ENCODE data around the gene ACSL6.

The ACSL6 gene

DNA sequence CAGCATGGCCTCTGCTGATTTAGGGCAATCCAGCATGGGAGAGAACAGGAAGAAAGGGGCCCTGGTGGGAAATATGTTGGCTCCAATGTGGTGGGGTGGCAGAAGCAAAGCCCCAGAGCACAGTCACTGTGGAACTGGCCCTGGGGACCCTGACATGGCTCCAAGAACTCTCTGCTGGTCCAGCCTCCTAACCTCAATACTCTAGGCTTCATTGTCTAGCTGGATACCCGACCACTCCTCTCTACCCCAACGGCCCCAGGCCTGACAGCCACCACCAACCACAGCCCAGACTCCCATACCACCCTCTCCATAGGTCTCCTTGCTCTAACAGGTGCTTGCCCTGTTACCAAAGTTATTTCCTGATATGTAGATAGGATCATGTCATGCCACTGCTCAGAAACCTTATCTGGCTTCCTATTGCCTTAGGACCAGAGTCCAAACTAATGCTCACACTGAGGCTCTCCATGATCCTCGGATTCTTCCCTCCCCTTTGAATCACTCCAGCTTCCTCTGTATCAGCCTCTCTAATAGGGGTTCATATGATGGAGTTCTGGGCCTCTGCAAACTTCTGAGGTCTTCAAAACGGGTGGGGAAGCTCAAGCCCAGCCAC is 12.9 kb downstream of the ACSL6 start:
- DNase-seq, result no peak

DNA sequence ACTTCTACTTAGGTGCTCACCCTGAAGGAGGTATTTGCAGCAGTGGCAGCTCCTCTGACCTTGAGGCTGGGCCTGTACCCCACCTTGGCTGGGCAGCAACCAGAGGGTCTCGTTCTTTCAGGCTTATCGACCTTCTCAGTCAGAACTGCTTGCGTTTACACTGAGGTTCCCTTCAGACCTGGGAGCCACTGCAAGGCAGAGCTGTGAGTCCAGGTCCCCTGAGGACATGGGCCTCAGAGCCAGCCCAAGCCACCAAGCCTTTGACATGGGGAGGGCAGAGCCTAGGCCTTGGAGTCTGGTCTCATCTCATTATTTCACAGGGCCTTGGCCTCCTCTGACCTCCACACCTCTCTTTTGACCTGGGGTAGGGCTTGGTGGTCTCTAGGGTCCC is 13.7 kb downstream of the ACSL6 start:
- DNase-seq, result no peak

DNA sequence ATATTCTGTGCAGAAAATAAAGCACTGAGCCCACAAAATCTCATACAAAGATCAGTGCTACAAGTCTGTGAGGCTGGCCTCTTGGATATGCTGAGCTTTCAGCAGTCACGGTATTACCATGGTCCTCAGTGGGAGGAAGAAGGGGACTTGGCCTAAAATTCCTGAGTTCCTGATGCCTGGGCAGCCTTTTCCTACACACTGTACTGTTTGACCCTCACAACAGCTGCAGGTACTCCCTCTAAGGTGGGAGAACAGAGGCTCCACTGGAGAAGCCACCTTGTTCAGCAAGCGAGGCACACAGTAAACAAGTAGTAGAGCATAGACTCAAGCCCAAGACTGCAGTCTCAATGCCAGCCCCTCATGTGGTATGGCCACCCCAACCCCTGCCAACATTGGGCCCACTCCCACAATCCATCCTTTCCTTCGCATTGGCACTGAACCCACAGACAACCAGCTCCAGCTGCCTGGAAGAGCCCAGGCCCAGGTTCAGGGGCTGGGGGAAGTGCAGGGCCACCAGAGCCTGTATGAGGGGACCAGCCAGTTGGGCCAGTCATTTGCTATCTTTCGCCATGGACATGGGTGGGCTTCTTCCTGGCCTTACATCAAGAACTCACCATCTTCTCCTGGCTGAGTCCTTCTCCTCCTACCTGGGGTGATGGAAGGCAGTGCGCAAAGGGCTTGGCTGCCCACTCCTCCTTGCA is 14.3 kb downstream of the ACSL6 start:
- DNase-seq, result no peak

DNA sequence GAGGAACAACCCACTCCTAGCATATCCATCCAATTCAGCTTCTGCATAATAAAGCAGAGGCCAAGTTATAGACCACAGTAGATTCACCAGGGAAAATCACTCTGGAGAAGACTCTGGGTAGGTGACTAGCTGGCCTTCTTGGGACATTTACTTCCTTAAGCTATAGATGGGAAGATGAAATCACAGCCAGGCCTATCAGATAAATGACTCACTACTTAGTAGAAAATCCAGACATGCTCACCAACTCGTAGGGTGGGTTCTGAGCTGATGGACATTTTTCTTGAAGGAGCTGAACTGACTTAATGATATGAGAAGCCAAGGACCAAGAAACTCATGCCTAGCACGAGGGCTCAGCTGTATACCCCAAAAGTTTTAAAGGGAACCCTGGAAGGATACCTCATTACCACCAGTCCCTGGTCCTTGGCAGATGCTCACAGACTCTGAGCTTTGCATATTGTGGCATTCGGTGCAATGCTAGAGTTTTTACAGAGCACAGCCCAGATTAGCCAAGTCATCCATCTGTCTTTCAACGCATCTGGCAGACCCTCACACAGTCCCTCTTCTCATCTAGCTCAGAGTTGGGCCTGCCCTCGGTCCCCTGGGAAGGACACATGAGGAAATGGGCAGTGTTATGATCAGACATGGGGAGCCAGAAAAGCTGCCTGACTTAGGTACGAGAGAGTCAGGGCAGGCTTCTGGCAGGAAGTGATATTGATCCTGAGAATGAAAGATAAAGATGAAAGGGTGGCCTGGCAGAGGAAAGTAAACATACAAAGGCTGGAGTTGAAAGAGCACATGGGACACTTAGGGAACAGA is 15.0 kb downstream of the ACSL6 start:
- DNase-seq, result no peak

DNA sequence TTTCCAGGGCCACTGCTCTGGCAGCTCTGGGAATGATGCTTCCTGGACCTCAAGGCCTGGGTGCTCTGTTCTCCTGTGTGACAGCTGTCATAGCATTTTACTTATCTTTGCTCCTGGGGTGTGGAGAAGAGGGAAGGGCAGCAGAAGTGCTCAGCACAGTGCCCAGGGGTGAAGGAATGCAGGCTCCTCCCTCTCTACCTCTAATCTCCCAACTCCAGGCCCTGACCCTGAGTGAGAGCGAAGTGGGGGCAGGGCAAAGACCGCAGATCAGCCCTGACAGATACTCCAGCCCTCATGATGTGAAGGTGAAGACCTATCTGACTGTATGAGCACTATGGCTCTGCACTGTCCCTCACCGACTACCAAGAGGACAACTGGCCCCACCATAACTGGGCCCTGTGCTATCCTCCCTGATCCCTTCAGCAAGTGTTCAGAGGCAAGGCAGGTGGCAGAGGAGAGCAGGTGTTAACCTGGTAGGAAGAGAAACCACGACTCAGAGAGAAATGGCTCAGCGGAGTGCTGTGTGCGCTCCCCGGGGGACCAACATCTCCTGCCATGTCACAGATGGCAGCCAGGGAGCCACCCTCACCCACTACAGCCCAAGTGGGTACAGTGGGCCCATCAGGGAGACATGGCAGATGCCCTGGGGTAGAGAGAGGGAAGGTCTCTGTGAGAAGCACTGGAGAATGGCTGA is 16.8 kb downstream of the ACSL6 start:
- no peak for DNase-seq

DNA sequence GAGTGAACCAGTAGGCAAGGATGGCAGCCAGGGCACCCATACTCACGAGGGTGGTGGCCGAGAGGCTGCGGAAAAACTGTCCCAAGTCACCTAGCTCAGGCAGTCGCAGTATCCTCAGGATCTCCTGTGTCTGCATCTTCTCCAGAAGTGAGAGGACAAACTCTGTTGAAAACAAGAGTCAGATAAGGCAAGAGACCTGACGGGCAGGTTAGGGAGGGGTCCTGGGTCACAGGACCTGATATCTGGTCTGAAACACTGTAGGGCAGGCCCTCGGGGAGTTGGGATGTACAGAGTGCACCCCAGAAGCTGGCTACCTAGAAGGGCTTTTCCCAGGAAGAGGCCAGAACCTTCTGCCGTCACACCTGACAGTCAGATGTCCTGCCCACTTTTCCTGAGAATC is 17.4 kb downstream of the ACSL6 start:
- no peak for DNase-seq

DNA sequence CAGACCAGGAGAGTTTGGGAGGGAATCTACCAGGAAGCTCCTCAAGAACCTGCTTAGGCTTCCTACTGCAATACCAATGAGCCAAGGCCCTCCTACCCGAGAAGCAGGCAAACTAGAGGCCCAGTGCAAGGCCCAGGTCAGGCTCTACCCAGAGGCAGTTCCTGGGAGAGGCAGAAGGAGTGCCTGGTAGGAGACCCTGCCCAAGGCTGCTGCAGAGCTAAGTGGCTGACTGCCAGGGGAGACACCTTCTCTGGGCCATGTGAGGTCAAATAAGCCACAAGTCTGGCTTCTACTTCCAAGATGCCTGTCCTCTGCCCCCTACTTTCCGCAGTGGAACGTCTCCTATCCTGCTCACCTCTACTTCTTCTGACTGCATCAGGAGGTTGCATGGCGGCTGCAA is 17.8 kb downstream of the ACSL6 start:
- no peak for DNase-seq

DNA sequence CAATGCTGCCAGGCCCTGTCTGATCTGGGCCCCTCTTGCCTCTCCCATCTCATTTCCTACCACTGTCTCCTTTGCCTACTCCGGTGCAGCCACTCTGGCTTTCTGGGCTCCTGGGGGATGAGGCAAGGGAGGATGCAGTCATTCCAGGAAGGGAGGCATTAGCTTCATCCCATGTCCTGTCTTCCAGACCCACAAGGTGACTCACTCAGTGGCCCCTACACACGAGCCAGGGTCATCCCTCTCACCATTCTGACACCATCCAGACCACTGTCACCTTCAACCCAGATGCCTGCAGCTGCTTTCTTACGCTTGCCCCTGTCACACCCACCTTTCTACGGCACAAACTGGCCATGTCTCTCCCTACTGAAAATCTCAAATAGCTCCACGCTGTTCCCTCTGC is 19.1 kb downstream of the ACSL6 start:
- no peak for DNase-seq

DNA sequence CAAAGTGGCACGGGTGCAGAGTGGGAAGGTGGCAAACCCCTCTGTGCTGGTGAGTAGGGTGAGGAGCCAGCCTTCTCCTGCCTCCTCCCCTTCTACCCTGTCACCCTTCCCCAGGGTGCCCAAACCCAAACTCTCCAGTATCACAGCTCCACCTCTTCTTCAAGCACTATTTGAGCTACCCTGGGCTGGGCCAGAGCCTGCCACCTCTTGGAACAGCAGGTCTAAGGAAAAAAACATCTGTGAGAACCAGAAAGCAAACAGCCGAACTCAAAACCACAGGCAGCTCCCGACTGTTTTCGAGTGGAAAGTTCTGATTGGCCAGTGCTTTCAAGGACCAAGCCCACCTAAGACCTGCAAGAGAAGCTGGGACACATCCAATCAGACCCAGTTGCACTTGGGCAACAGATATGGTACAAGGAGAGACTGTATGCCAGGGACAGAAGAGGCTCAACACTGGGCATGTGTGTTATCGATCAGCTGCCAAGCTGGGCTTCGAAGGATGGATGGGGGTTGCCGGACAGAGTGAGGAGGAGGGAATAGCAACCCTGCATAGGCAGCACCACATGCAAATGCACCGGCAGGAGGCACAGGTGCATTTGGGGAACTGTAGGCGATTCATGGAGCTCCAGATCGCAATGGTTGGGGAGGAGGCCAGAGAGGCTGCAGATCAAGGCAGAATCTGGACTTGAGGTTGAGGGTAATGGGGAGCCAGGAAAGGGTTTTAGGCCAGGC is 19.7 kb downstream of the ACSL6 start:
- DNase-seq, result no peak

DNA sequence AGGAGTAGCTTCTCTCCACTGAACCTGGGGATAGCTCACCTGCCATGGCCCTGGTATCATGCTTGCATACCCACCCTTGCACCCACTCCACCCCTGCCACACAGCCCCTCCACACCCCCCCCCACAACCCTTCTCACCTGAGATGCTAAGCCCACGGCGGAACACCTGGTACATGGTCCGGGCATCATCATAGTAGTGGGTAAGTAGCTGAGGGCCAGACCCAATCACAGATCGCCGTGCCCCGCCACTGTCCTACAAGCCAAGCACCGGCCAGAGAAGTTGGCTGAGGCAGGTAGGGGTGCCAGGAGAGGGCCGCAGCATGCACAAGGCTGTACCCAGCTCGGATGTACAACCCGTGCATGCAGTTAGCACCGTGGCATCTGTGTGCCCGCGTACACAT is 20.7 kb downstream of the ACSL6 start:
- DNase-seq, result no peak

DNA sequence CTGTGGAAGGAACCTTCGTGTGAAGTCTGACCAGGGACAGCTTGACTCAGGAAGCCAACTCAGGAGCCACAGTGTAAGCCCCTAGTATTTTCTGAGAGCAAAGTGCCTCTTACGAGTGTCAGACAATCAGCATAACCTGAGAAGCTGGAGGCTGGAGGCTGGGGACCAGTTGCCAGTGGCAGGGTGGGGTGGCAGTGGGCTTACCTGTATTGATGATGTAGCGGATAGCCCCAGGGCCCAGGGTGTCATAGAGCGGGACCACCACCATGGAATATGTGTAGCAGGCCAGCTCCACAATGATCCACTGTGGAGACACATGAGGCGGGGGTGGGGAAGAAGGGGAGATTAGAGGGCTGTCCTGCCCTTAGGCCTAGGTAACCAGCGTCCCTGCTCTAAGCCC is 22.9 kb downstream of the ACSL6 start:
- no peak for DNase-seq

DNA sequence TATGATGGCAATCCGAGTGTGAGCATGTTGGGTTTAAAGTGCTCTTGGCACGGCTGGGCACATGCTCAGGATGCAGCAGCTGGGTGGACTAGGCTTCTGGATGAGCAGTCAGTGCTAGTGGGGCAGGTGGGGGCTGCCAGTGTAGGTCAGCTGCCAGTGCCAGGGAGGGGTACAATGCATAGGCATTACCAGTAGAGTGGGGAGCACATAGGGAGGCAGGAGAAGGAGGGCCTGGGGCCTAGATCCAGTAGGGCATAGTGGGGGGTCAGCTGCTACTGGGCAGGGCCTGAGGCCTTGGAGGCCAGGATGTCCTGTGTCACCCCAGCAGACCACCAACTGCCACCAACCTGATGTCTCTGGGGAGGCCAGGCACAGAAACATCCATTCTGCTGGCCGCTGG is 24.2 kb downstream of the ACSL6 start:
- DNase-seq, result no peak

DNA sequence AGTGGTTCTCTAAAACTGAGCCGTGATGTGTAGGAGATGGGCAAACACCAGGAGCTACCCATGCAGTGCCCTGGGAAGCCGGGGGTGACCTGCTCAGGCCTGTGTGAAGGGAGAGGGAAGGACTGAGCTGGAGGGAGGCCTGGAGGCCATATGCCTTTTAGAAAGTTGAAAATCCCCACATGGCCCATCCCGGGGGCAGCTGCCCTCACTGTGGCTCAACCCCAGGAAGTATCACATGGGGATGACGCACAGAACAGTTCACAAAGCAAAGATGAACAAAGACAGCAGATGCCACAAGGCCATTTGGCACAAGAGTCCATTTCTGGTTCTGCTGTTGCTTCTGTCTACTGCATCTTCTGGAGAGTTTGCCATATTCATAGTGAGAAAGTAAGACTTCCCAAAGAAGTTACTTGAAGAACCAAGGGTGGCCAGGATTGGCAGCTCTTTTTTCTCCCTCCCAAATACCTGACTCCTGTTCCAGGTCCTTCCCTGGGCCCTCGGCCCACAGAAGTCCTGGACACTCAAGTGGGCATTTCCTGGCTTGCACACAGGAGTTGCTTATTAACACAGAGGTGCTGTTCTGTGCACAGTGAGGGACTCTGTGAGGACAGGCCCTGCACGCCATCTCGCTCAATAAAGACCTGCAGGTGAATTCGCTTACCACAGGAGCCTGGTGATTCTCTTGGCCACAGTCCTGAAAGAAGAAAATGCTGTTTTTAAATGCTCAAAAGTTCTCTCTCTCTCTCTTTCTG is 25.1 kb downstream of the ACSL6 start:
- DNase-seq, result no peak

DNA sequence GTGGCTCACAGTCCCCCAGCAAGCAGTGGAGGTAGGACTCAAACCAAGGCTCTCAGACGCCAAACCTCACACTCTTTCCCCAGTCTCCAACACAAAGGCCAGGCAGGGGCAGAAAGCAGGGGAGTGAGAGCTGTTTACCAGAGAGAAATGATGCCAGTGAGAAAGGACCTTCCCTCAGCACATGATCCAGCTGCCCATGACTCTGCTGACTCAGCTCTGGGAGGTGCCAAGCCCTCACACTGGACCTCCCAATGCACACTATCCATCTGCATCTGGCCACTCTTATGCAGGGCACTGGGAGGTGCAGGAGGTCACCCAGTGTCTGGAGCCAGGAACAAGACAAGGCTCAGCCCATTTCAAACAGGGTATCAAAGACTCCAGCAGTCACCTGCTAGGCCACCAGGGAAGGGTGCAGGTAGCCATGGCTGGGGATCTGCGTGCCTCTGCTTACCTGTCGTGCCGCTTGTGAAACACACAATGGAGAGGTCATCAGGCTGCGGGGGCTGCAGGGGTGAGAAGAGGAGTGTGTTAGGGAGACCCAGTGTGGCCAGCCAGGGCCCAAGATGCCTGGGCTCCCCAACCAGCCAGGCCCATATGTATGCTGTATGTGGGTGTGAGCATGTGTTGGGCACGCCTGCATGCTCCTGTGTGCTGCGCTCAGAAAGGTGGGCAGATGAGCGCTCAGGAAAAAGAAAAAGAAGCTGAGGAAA is 26.3 kb downstream of the ACSL6 start:
- DNase-seq, result no peak

DNA sequence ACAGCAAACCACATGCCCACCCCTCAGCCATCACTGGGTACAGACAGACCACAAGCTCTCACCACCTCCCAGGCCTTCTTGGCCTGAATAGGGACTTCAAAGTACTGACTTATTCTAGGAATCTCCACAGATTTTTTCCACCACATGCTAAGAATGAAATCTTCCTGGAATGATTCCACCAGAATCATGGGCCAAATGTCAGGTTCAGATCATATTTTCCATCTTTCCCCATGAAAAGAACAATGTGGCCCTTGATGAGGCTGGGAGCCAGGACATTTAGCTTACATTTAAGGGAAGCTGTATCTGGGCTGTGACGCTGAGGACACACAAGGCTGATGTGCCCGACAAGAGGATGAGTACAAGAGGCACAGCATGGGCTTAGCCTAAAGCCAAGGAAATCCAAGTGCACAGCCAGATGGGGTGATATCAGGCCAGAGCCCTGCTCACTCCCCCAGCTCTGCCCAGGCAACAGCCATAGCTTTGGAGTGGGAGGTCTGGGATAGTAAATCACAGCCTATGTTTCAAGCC is 28.1 kb downstream of the ACSL6 start:
- no peak for DNase-seq

DNA sequence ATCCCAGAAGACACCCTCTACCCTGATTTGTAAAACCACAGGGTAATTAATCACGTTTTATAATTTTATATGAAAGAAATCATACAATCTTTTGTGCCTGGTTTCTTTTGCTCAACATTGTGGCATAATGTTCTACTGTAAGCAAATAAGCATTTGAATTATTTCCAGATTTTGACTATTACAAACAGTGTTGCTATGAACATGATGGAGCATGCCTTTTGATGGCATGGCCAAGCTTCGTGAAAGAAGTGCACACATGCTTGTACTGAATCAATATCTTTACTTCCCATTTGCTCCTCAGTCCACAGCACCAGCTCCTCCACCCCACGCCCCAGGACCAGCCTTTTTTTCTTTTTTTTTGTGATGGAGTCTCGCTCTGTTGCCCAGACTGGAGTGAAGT is 29.9 kb downstream of the ACSL6 start:
- no peak for DNase-seq

DNA sequence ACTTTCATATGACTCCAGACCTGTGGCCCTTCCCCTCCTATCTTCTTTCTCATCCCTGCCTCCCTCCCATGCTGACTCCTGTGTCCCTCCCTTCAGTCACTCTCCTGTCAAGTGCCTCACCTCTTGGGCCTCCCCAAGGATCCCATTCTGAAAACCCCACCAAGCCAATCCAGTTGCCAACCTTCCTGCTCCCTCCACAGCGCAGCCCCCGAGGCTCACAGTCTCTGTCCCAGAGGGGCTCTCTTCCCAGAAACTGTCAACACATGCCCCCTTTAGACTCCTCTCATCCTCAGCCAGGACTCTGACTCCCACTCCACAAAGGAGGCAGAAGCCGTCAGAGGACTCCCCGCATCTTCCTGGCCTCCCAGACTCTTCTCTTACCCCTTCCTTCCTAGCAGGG is 30.8 kb downstream of the ACSL6 start:
- no peak for DNase-seq

DNA sequence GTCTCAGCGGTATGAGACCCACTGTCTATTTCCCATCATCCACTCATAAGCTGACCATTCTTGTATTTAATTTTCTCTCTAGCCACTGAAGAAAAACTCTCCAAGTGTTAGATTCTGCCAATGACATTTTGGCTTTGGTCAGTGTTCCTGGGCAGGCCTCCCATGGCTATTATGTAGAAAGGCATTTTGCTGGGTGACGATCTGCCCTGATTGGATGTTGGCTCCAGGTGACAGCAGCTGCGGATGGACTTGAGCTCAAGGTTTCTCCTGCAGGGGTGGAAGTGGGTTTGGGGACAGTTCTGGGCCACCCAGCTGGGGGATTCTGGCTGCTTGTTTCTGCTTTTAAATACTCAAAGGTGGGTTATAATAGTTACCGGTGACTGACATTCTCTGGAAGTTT is 31.6 kb downstream of the ACSL6 start:
- DNase-seq, result no peak

DNA sequence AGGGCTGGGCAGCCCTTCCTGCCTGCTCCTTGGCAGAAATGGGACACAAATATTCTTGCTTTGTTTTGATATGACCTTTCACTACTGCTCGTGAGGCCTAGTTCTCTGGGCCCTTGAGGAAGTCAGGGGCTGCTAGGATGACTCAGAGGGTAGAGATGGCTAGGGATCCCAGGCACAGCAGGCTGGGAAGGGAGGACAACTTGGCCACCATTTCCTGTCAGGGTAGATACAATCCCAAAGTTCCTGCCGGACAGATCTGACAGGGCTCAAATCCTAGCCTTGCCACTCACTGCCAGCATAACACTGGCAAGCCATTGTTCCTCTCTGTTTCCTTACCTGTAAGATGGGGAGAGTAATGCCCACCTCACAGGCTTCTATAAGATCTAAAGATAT is 34.2 kb downstream of the ACSL6 start:
- no peak for DNase-seq

DNA sequence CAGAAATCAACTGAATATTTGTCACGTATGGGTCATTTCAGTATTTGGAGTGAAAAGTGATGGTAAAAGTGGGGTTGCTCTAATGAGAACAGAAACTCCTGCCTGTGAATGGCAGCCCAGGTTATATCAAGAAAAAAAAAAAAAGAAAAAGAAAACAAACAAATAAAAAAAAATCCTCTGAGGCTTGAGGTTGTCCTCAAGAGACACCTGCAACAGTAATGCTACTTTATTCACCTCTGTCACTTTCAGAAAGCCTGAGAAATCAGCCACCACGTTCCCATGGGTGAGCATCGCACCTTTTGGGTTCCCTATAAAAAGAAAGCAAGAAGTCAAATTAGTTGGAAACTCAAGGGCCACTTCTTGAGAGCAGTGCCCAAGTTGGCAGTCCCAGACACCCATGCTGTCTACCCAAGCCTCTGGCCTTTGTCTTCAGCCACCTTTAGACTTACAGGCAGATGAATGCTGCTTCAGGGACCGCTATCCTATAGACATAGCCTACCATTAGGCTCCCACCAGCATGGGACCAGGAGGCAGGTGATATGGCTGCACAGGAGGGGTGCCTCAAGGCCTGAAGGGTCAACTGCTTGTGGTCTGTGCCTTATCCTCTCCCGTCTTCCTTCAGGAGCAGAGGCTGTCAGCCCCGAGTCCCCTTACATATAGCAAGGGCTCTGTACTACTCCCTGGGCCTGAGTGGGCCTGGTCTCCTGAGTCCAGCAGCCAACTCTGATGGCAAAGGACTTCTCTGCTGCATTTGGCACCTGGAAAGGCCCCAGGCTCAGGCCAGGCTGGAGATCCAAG is 34.8 kb downstream of the ACSL6 start:
- DNase-seq, result no peak
